Stimulated activated CD4-positive, alpha-beta T cell treated with anti-CD3 and anti-CD28 coated beads, TNF-alpha, amount 100 ng/mL, for 1 hour (primary cell): Measurements from ENCODE around the gene EMC8.
A peak's percentile ranks its signal among the peaks of the same experiment; 100 is the strongest.
"Not testable (repeated sequence)": the region's sequence is repeated elsewhere in the genome, so short reads cannot be mapped to it uniquely, and the experiment has no call there.

Experiments
- DNase-seq, 3 donors: peaks; one replicate each; pipeline ENCODE4 v3.0.0-alpha.2; 2020; ENCODE audit warnings: low read depth in 3 of 3, low spot score in 1 of 3

EMC8 gene

DNA sequence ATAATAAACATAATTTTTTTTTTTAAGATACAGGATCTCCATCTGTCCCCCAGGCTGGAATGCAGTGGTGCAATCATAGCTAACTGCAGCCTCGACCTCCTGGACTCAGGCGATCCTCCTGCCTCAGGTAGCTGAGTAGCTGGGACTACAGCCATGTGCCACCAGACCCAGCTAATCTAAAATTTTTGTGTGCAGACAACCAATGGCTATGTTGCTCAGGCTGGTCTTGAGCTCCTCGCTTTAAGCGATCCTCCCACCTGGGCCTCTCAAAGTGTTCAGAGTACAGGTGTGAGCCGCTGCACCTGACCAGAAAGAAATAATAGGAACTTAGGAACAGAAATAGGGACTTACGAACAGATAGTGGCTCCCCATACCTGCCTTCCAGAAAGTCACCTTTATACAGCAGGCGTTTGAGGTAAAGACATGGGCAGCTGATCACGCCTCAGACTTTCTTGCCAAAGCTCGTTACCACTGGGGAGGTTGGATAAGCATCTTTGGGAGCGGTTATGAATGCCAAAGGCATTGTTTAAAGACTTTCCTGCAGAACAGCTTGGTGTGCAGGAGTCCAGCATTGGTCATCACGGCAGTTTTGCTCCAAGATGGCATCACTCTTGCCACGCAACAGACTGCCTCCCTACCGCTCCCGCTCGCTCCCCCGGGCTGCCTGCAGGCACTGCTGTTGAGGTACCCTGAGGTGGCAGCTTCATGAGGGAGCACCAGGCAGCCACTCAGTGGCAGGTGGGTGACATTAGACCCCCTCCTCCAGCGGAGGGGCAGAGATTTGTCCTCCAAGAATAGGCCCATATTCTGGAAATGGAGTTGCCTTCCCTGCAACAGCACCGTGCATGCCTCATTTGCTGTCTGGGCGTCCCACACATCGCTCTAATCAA is 13.7 kb upstream of the EMC8 start:
- DNase-seq: no peak

DNA sequence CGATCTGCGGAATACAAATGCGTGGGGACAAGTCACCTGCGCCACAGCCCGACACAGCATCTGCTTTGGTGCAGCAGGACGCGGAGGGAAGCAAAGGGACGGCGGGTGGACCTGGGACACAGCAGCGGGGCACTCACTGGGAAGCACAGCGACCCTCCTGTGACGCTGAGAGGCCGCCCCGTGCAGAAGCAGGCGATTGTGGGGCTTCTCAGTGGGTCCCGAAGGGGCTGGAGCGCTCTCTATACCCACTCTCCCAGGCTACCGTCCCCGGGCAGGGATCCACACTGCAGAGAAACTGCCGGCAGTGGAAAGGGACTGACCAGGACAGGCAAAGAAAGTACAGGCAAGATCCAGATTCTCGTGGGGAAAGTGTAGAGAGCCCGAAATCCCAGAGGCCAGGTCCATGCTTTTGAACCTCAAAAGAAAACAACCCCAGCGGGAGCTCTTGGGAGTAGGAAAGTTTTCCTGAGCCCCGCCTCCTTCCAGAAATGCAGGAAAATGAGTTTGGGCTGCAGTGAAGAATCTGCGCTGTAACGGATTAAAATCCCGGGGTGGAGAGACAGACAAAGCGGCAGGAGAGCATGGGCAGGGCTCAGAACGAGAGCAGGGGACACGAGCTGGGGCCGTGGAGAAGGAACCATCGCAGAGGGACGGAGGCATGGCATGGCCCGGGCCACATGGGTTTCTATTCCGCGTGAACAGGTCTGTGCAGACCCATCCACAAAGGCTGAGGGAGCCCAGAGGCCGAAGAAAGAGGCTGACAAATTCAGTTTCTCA is 12.9 kb upstream of the EMC8 start:
- no peak for DNase-seq

DNA sequence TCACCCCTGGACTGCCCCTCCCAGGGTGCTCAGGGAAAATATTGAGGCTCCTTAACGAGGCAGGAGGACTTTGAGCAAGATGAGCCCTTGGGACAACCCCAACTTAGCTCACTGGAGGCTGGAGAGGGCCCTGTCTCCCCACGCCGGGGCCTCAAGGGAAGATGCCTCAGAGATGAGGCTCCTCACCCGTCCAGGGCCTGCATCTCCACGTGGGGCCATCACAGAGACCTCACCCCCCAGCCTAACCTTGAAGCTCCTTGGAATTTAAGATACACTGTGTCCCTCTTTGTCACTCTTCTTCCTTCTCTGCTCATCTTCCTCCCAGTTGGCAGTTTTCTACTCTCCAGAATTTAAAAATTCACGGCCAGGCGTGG is 11.4 kb upstream of the EMC8 start:
- DNase-seq: no peak

DNA sequence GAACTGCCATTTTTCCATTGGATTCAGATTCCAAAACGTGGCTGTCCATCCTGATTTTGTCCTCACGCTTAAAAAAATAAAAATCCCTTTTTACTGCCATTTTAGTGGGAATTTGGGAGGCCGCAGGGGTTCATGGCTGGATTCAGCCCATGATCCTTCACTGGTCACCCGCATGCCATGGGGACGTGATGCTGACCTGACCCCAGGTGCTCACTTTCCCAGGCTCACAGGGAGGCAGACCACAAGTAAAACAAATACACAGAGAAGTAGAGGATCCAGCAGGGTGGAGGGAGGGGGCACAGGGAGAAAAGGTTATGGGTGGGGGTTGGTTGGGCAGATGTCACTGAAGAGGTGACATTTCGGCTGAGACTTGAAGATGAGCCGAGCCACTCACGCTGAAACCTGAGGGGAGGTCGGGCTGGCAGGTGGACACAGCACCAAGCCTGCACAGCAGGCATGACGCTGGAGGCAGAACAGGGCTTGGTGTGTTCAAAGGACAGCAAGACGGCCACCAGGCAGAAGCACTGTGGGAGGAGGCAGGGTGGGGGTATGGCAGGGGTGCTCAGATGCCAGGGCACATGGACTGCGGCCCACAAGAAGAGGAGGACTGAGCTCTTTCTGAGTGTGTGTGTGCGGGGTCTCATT is 10.9 kb upstream of the EMC8 start:
- DNase-seq: no peak

DNA sequence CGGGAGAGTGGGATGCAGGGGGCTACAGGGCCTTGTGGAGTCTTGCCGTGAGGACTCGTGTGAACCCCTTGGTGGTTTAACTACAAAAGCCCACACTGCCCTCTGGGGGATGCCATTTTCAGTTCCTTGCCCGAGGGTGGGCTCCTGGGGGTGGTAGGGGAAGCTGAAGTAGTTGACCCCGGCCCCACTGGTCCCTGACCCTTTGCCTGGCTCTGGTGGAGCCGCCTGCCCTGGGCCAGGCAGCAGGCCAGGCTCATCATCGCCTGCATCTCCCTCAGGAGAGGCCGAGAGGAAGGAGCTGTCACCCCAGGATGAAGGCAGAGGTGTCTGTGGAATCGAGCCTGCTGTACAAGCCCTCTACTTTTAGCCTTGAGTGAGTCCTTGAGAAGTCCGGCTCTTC is 10.3 kb upstream of the EMC8 start:
- no peak for DNase-seq

DNA sequence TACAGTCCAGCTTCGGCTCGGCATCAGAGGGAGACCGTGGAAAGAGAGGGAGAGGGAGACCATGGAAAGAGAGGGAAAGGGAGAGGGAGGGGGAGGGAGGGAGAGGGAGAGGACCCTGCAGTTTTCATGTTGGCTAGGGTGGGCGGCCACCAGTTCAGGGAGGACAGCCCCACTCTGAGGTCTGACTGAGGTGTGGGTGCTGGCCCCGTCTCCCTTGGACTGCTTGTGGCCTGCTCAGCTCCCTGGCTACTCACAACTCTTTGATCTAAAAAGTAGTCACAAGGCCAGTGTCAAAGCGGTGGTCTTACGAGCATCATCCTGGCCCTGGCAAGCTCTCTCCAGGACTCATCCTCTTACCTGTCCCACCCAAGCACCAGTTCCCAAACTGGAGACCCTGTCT is 9.6 kb upstream of the EMC8 start:
- DNase-seq: no peak

DNA sequence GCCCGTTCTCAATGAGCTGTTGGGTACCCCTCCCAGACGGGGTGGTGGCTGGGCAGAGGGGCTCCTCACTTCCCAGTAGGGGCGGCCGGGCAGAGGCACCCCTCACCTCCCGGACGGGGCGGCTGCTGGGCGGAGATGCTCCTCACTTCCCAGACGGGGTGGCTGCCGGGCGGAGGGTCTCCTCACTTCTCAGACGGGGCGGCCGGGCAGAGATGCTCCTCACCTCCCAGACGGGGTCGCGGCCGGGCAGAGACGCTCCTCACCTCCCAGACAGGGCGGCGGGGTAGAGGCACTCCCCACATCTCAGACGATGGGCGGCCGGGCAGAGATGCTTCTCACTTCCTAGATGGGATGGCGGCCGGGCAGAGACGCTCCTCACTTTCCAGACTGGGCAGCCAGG is 8.8 kb upstream of the EMC8 start:
- DNase-seq: not testable (repeated sequence)

DNA sequence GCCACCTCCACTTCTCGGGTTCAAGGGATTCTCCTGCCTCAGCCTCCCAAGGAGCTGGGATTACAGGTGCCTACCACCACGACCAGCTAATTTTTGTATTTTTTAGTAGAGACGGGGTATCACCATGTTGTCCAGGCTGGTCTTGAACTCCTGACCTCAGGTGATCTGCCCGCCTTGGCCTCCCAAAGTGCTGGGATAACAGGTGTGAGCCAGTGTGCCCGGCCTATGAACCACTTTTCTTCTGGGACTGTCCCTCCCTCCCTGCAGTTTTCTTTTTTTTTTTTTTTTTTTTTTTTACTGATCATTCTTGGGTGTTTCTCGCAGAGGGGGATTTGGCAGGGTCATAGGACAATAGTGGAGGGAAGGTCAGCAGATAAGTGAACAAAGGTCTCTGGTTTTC is 8.0 kb upstream of the EMC8 start:
- DNase-seq: not testable (repeated sequence)

DNA sequence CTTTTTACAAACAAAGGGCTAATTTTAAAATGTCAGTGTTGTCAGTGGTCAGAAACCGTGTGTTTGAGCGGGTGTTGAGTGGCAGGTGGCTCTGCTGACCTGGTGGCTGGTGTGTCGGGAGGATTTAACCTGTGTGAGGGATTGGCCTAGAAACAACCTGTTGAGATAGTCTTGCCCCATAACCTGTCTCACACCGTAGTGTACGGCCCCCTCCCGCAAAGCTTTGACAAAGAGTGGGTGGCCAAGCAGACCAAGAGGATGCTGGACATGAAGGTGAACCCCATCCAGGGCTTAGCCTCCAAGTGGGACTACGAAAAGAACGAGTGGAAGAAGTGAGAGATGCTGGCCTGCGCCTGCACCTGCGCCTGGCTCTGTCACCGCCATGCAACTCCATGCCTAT is 7.2 kb upstream of the EMC8 start:
- DNase-seq: no peak

DNA sequence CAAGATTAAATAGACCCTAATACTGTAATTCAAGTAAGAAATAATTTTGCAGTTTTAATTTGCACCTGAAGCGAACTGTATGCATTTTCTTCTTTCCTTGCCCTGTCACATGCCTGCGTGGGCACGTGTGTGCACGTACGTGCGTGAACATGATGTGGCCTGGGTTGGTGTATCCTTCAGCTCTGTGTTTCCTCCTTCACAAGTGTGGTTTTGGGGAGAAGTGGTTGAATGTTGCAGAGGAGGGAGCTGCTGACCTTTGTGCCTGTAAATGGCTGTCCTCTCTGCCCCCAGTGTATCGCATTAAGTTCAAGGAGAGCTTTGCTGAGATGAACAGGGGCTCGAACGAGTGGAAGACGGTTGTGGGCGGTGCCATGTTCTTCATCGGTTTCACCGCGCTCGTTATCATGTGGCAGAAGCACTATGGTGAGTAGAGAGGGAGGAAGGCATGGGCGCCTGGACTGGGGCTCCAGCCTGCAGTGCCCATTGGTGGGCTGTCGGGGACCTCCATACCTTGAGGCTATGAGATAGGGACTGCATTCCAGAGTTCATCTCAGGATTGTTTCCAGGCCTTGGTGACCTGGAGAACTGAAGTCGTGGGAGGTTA is 6.2 kb upstream of the EMC8 start:
- no peak for DNase-seq

DNA sequence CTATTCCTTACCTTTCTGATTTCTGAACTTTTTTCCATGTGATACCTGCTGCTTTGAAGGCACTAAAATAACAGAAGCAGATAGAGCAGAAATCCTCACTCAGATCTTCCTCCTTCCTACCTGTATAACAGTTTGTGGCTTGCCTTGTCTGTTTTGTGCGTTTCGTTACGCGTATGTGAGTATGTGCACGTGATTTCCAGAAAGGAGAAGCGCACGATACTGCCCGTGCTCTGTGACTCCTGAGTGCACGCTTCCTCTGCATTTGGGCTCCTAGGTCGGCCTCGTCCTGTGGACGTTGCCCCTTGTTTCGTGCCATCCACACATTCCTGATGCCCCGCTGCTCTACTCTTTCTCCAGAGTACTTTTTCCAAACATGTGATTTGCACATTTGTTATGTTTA is 4.2 kb upstream of the EMC8 start:
- DNase-seq: no peak

DNA sequence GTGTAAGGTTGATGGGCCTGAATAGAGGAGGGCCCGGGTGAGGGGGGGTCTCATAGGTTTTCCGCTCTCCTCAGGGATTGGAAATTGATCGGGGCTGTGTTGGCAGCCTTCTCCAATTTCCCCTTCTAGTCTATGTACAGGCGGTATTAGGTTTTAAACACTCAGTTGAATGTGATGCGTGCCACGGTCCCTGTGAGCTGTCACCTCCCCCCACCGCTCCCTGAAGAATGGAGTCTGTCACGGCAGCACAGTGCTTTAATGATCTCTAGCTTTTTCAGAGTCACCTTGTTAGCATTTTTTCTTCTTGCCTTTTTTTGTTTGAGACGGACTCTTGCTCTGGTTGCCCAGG is 951 bp upstream of the EMC8 start:
- DNase-seq: peak in 1 of 3 donors; percentile 22

DNA sequence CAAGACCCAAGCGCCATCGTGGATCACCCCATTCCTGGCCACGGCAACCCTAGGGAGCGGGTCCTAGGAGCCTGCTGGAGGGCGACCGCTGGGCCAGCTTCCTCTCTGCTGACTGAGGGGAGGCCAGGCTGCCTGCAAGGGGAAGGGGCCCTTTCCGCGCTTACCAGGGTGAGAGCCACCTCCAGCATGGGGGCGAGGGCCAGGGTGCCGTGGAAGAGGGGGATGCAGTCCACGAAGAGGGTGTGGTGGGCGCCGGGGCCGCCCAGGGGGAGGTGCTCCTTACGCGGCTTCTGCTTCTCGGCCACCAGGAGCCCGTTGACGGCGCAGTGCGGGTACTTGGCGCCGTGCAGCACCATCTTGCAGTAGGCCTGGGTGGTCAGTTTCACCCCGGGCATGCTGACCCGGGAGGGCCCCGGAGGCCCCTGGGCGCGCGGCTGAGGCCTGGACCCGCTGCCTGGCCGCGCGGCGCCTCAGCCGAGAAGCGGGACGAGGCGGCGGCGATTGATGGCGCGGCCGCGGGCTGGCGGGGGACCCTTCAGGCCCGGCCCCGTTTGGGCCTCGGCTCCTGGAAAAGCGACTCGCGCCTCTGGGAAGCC is 345 bp downstream of the EMC8 start:
- DNase-seq: no peak

DNA sequence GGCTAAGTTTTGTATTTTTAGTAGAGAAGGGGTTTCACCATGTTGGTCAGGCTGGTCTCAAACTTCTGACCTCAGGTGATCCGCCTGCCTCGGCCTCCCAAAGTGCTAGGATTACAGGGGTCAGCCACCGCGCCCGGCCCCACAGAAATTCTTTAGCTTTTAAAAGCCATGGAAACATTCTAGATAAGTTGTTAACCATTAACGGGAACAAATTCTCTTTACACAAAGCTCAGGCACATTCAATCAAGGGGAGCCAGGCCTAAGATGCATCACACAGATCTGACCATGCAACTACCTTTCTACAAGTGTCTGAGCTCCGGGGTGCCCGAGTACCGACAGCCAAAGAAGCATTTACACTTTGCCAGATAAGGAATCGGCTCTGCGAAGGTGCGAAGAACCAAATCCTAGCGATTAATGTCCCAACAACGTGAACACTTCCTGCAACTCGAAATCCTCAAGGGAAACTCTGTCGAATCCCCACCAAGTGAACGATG is 1.0 kb downstream of the EMC8 start:
- DNase-seq: no peak

DNA sequence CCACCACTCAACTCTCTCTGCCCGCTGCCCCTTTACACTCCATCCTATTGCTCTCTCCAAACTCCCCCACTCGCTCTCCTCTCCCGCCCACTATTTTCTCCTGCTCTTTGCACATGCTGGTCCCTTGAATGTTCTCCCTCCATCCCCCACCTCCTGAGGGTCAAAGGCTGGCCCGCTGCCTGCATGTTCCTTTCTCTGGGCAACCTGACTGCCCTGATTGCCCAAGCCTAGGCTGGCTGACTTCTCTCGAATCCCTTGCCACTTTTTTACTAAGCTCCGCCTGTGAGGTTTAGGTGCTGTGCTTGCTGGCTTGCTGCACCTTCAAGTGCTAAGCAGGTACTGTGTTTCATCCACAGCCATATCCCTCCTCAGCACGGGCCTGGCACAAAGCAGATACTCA is 2.7 kb downstream of the EMC8 start:
- DNase-seq: no peak

DNA sequence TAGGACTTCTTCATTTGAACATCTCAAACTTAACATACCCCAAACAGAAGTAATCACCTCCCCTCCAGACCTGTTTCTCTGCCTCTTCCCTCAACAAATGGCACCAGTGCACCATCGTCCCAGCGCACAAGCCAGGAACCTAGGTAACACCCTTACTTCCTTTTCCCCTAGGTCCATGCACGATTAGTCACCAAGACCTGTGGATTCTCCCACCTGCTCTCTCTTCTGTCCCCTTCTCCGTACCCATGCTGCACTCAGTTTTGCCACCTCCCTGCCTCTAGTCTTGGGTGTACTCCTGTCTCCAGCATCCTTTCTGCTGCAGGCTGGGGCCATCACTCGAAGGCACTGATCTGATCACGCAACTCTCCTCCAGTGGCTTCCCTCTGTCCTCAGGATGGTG is 3.2 kb downstream of the EMC8 start:
- no peak for DNase-seq

DNA sequence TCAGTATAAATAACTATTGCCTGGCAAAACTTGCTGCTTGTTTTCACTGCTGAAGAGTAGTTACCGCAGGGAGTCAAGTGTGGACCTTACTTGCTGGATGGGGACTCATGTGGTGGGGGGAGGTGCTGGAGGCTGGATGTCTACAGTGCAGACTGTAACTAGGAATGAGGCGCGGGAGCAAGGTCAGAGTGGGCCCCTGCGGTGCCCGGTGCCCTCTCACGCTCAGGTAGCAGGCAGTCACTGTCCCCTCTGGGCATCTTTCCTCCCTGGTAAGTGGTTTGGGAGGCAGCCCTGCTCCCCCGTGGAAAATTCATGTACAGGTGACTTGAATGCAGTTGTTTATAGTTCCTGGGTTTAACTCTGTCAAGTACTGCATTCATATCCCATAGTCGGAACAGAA is 4.6 kb downstream of the EMC8 start:
- no peak for DNase-seq

DNA sequence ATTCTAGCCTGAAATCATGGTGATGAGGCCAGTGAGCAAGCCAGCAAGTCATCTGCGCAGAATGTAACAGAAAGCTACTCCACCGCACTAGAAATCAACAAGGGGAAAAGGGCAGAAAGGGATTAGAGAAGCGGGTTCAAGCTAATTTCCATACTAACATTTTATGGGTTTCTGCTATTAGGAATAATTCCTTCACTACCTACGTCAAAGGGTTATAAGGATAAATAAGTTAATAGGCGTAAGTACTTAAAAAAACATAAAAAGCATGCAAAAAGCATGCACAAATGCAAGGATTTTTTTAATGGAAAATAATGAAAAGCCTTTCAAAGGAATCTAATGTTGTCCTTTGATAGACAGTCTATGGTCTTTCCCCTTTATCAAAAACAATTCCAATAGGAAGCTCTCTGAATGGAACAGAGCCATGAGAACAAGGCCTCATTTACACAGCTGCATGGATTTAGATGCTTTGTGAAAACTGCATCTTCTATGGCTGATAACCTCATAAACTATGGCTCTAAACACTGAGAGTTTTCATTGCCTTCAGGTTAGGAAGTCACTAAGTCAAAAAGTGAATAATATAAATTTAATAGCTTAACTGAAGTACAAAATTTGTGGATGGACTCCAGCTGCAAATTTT is 5.6 kb downstream of the EMC8 start:
- no peak for DNase-seq

DNA sequence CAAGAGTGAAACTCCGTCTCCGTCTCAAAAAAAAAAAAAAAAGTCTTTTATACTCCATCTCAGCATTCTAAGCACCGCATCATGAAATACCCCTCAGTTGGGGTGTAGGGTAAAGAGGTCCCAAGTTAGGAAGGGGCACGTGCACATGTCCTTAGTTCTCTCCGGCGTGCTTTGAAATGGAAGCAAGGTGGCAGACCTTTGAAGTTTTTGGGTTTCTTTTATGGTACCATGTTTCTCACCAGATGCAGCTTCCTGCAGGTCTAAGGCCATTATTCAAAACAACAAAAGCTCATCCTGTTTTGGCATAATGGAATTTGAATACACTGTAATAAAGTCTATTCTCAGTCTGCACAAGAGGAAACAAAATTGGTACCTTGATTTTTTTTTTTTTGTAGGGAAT is 9.6 kb downstream of the EMC8 start:
- DNase-seq: no peak

DNA sequence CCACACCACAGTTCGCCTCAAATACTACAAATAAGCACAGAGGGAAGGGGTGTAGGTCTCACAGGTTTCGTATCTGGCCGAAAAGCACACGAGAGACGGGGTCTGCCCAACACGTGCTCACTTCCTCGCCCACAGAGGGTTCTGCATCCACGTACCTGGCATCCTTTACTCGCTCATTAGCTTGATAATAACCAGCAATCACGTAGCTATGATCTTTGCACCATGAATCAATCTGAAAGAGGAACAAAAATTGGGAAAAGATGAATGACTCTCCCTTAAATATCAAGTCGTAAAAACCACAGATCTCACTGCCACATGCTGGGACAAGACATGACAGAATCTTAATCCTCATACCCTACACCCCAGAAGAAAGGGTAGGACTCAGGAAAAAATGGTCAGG is 10.5 kb downstream of the EMC8 start:
- no peak for DNase-seq

DNA sequence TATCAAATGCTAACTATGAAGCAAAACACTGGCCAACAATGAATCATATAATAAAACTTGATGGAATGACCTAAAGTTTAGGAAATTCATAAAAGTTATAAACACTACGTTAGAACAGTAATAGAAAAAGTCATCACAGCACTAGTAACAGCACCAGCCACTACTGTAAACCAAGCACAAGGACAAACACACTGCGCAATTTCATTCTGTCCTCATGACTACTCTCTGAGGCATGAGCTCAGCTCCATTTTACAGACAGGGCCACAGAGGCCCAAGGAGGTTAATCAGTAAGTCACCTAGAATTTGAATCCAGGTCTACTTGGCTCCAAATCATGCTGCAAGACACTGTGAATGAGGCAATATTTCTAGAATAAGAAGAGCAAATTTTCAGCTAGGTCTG is 13.4 kb downstream of the EMC8 start:
- no peak for DNase-seq
